H1 (cell line): Measurements from ENCODE around the gene ANKRD13B. TPM values are rescaled to one million over a fixed set of nuclear protein-coding genes. Genes with fewer than 3 reads are reported as not detected.

ENCODE experiments used
- CHD1 ChIP-seq: IDR thresholded peaks from 2 replicates; pipeline ENCODE4 v1.6.1; 2012; ENCODE audit warnings: low read depth, low read length, improper control_type of control experiment
- CTBP2 ChIP-seq: IDR thresholded peaks from 2 replicates; pipeline ENCODE4 v1.7.0; 2011; ENCODE audit warnings: borderline replicate concordance, mild to moderate bottlenecking, moderate library complexity, mixed read lengths, low read length; ENCODE audit not compliant: insufficient read depth, insufficient read length
- NRF1 ChIP-seq: IDR thresholded peaks from 2 replicates; pipeline ENCODE4 v1.6.1; 2011; ENCODE audit warnings: mild to moderate bottlenecking, low read depth, low read length, improper control_type of control experiment
- RFX5 ChIP-seq: IDR thresholded peaks from 2 replicates; pipeline ENCODE4 v1.6.1; 2011; ENCODE audit warnings: low read depth, low read length, improper control_type of control experiment, borderline replicate concordance
- SAP30 ChIP-seq: fragments of 300-600 bp; sonication (generic); IDR thresholded peaks from 2 replicates; pipeline ENCODE4 v1.7.1; 2012; ENCODE audit warnings: low read length, moderate library complexity, mild to moderate bottlenecking, inconsistent platforms; ENCODE audit not compliant: insufficient read depth, insufficient replicate concordance
- SIN3A ChIP-seq, 2 experiments: IDR thresholded peaks in 1 of 2; conservative IDR thresholded peaks in 1 of 2; 2 replicates each; pipeline ENCODE4 v1.6.1; 2011 to 2012; ENCODE audit warnings: low read length in 2 of 2, improper control_type of control experiment in 1 of 2, low read depth in 1 of 2, mild to moderate bottlenecking in 1 of 2
- SIRT6 ChIP-seq: IDR thresholded peaks from one replicate; pipeline ENCODE4 v1.7.1; 2012; ENCODE audit warnings: low read length, inconsistent platforms
- SIX5 ChIP-seq: IDR thresholded peaks from 2 replicates; pipeline ENCODE4 v1.6.1; 2011; ENCODE audit warnings: mild to moderate bottlenecking, low read depth, low read length
- polyA plus RNA-seq, 7 experiments: library from polyadenylated mRNA; depleted of rRNA in 3 of 7; stranded (reverse) in 5 of 7; unstranded in 2 of 7; fragments of >200 nt in 5 of 7; fragments of 200-250 nt in 2 of 7; gene quantifications; 1 replicate in 5 of 7; 2 replicates in 1 of 7; 4 replicates in 1 of 7; pipeline versions ENCODE4 v1.2.1 to v1.2.3, GENCODE V29; 2011 to 2013; ENCODE audit warnings: missing spikeins in 2 of 7, mixed read lengths in 2 of 7
- total RNA-seq: library from RNA; stranded (reverse); fragmentation: NEBNext Ultra II Directional; extraction: Animal tissue kit (Norgen Biotek cat#: 25700); gene quantifications from 2 replicates; pipeline ENCODE4 v1.2.1, GENCODE V29; 2021
- TF ChIP-seq, protein P1 (sequence below): fragments of 300-600 bp; sonication (generic); IDR thresholded peaks from 2 replicates; pipeline ENCODE4 v1.7.1; 2012; ENCODE audit warnings: low read length, moderate library complexity, mild to moderate bottlenecking, inconsistent platforms; ENCODE audit not compliant: insufficient replicate concordance

ANKRD13B gene
- total and polyA plus RNA-seq, 2 of the 8 experiments (the other 6 are each of a cell fraction or from before 2014, with no cell fraction given) = 16.4 to 48.5 TPM

DNA sequence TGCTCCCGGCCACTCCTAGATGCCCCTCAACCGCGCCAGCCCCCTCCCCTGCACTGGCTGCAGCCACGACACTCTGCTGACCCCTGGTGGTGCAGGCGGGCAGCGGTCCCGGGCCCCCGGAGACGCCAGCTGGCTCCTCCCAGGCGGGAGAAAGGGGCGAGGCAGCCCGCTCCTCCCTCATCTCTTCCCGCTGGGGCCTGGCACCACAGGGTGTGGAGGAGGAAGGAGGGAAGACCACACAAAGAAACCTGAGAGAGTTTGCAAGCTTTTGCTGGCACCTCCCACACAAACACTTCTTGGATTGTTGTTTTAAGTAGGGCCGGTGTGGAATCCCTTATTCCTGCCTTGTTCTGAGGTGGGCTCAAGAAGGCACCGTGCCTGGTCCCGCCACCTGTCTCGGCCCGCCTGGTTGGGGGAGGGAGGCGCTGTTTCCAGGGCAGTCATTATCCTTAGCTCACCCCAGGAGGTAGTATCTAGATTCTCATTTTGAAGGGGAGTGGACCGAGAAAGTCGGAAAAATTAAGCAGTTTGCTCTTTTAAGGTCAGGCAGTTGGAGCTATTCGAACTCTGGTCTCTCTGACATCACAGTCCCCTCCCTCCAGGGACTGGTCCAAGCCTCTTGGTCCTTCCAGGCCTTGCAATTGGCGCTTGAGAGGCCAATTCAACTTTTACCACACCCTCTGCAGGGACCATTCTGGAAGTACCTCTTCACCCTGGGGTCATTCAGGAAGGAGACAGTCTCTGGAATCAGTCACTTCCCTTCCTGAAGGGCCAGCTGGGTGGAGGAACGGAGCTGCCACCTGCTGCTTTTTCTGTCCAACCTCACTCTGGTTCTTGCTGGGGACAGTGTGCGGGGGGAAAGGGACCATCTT lies 959 bp upstream of the ANKRD13B start (continued):
- TF ChIP-seq SIX5 (no peak), SAP30 (no peak), NRF1 (no peak), CHD1 (no peak), RFX5 (no peak), SIRT6 (no peak), SIN3A (conservative IDR thresholded peaks at IDR 0.05 in 1 of 2, IDR thresholded peaks at IDR 0.05 in 1 of 2; ENCODE audit: low read depth in 1 of 2, low read length in 2 of 2) (peak; percentile 62 to 92; a peak in 2 of 4 replicates), CTBP2 (no peak)
- TF ChIP-seq, protein P1, sequence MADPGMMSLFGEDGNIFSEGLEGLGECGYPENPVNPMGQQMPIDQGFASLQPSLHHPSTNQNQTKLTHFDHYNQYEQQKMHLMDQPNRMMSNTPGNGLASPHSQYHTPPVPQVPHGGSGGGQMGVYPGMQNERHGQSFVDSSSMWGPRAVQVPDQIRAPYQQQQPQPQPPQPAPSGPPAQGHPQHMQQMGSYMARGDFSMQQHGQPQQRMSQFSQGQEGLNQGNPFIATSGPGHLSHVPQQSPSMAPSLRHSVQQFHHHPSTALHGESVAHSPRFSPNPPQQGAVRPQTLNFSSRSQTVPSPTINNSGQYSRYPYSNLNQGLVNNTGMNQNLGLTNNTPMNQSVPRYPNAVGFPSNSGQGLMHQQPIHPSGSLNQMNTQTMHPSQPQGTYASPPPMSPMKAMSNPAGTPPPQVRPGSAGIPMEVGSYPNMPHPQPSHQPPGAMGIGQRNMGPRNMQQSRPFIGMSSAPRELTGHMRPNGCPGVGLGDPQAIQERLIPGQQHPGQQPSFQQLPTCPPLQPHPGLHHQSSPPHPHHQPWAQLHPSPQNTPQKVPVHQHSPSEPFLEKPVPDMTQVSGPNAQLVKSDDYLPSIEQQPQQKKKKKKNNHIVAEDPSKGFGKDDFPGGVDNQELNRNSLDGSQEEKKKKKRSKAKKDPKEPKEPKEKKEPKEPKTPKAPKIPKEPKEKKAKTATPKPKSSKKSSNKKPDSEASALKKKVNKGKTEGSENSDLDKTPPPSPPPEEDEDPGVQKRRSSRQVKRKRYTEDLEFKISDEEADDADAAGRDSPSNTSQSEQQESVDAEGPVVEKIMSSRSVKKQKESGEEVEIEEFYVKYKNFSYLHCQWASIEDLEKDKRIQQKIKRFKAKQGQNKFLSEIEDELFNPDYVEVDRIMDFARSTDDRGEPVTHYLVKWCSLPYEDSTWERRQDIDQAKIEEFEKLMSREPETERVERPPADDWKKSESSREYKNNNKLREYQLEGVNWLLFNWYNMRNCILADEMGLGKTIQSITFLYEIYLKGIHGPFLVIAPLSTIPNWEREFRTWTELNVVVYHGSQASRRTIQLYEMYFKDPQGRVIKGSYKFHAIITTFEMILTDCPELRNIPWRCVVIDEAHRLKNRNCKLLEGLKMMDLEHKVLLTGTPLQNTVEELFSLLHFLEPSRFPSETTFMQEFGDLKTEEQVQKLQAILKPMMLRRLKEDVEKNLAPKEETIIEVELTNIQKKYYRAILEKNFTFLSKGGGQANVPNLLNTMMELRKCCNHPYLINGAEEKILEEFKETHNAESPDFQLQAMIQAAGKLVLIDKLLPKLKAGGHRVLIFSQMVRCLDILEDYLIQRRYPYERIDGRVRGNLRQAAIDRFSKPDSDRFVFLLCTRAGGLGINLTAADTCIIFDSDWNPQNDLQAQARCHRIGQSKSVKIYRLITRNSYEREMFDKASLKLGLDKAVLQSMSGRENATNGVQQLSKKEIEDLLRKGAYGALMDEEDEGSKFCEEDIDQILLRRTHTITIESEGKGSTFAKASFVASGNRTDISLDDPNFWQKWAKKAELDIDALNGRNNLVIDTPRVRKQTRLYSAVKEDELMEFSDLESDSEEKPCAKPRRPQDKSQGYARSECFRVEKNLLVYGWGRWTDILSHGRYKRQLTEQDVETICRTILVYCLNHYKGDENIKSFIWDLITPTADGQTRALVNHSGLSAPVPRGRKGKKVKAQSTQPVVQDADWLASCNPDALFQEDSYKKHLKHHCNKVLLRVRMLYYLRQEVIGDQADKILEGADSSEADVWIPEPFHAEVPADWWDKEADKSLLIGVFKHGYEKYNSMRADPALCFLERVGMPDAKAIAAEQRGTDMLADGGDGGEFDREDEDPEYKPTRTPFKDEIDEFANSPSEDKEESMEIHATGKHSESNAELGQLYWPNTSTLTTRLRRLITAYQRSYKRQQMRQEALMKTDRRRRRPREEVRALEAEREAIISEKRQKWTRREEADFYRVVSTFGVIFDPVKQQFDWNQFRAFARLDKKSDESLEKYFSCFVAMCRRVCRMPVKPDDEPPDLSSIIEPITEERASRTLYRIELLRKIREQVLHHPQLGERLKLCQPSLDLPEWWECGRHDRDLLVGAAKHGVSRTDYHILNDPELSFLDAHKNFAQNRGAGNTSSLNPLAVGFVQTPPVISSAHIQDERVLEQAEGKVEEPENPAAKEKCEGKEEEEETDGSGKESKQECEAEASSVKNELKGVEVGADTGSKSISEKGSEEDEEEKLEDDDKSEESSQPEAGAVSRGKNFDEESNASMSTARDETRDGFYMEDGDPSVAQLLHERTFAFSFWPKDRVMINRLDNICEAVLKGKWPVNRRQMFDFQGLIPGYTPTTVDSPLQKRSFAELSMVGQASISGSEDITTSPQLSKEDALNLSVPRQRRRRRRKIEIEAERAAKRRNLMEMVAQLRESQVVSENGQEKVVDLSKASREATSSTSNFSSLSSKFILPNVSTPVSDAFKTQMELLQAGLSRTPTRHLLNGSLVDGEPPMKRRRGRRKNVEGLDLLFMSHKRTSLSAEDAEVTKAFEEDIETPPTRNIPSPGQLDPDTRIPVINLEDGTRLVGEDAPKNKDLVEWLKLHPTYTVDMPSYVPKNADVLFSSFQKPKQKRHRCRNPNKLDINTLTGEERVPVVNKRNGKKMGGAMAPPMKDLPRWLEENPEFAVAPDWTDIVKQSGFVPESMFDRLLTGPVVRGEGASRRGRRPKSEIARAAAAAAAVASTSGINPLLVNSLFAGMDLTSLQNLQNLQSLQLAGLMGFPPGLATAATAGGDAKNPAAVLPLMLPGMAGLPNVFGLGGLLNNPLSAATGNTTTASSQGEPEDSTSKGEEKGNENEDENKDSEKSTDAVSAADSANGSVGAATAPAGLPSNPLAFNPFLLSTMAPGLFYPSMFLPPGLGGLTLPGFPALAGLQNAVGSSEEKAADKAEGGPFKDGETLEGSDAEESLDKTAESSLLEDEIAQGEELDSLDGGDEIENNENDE = no peak
